SU-DHL-6 (cell line): ENCODE results near the gene CHKA.

ENCODE experiments used
- H2AFZ ChIP-seq: fragments of 200-600 bp; sonication (generic); 2 replicates; pipeline ENCODE4 v1.6.1; 2014; ENCODE audit warnings: low read depth, mild to moderate bottlenecking, moderate library complexity, mixed read lengths, antibody characterized with exemption, low read length; ENCODE audit not compliant: severe bottlenecking
- H3F3A ChIP-seq: fragments of 200-600 bp; shearing (Covaris generic); 2 replicates; pipeline ENCODE4 v1.6.0; 2016; ENCODE audit warnings: antibody characterized with exemption, mild to moderate bottlenecking; ENCODE audit not compliant: insufficient read depth
- H3K27ac ChIP-seq: fragments of 200-600 bp; sonication (generic); 2 replicates; pipeline ENCODE4 v1.5.1; 2016; ENCODE audit warnings: low read depth, mild to moderate bottlenecking, low read length, moderate library complexity, mixed read lengths
- H3K27me3 ChIP-seq: fragments of 200-600 bp; sonication (generic), shearing (Covaris generic); 2 replicates; pipeline ENCODE4 v1.6.0; 2014; ENCODE audit warnings: mild to moderate bottlenecking, low read length
- H3K36me3 ChIP-seq: fragments of 200-600 bp; sonication (generic); 2 replicates; pipeline ENCODE4 v1.6.1; 2014; ENCODE audit warnings: mild to moderate bottlenecking, low read length, mixed read lengths
- H3K4me2 ChIP-seq: fragments of 300-600, 200-600 bp; shearing (Covaris generic), sonication (generic); 2 replicates; pipeline ENCODE4 v1.6.0; 2014; ENCODE audit warnings: low read length, low read depth, mild to moderate bottlenecking; ENCODE audit not compliant: poor library complexity, severe bottlenecking
- H3K4me3 ChIP-seq: fragments of 200-600 bp; sonication (generic); 2 replicates; pipeline ENCODE4 v1.5.1; 2014; ENCODE audit warnings: antibody characterized with exemption, low read length, mild to moderate bottlenecking, mixed read lengths; ENCODE audit not compliant: insufficient read depth, poor library complexity, severe bottlenecking
- H3K79me2 ChIP-seq: fragments of 200-600 bp; sonication (generic); 2 replicates; pipeline ENCODE4 v1.6.1; 2014; ENCODE audit warnings: mild to moderate bottlenecking, low read length, moderate library complexity; ENCODE audit not compliant: insufficient read depth
- H3K9ac ChIP-seq: fragments of 200-600 bp; sonication (generic); 2 replicates; pipeline ENCODE4 v1.7.0; 2014; ENCODE audit warnings: mild to moderate bottlenecking, low read length
- H3K9me2 ChIP-seq: fragments of 200-600 bp; sonication (generic); replicated peaks from 2 replicates; pipeline ENCODE4 v1.6.1; 2014; ENCODE audit warnings: low read length; ENCODE audit not compliant: insufficient read depth
- H3K9me3 ChIP-seq: fragments of 200-600 bp; sonication (generic); 2 replicates; pipeline ENCODE4 v1.6.1; 2014; ENCODE audit warnings: low read length, mixed read lengths; ENCODE audit not compliant: insufficient read depth
- H4K20me1 ChIP-seq: fragments of 200-600 bp; sonication (generic); 2 replicates; pipeline ENCODE4 v1.6.1; 2014; ENCODE audit warnings: low read depth, mild to moderate bottlenecking, antibody characterized with exemption, low read length, moderate library complexity, mixed read lengths
- EZH2phosphoT487 ChIP-seq: fragments of 200-600 bp; sonication (generic), shearing (Covaris generic); conservative IDR thresholded peaks from 2 replicates; pipeline ENCODE4 v1.6.1; 2018; ENCODE audit warnings: mild to moderate bottlenecking, antibody characterized with exemption, low read length, moderate library complexity, mixed read lengths
- TF ChIP-seq, protein P1 (sequence below): fragments of 200-600 bp; sonication (generic); IDR thresholded peaks from one replicate; pipeline ENCODE4 v1.5.1; 2017; ENCODE audit warnings: antibody characterized with exemption, mild to moderate bottlenecking, low read length, moderate library complexity; ENCODE audit not compliant: insufficient read depth, poor library complexity, severe bottlenecking

Gene CHKA

DNA sequence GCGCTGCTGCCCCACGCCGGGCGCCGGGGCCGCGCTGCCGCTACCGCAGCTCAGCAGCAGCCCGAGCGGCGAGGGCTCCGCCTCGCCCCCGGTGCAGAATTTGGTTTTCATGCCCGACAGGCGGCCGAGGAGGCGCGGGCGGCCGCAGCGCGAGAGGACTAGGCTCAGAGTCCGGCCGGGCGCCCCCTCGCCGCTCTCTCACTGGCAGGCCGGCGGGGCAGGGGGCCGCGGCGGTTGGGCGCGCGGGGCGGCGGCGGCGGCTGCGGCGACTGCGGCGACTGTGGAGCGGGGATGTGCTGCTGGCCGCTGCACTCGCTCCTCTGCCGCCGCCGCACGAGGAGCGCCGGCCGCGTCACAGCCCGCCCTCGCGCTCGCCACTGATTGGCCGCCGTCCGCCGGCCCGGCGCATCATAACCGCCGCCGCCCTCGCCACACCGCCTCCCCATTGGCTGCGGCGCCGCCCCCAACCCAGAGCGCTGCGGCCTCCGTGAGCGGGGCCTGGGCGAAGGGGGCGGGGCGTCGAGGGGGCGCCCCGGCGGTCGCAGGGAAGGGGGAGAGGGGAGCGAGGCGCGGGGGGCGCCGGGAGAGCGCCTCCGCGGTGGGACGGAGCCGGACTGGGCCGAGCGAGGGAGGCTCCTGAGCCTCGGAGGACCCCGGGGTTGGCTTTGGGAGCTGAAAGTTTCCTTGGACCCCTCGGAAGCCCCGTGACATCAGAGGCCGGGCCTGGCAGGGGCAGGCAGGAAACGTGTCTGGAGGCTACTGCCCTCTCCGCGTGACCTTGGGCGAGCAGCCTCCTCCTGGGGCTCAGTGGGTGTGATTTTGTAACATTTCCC lies at the start of gene CHKA:
TSS of gene CHKA (minus strand) at position 322 of the 833 bp plus-strand sequence. CDS start at position 111, 211 bp downstream.
- Histone ChIP-seq H3K9me3 (no peaks in the 10 kb centered on the region), H3K79me2 (peaks cover 42% of the 10 kb centered on the region), H3K4me2 (peak within 1 kb of the TSS; percentile 55), H3K4me3 (peak within 1 kb of the TSS; percentile 55), H2AFZ (peak within 1 kb of the TSS; percentile 64), H3F3A (peaks cover 8% of the 10 kb centered on the region), H3K9me2 (no peaks in the 10 kb centered on the region), H3K27me3 (no peaks in the 10 kb centered on the region), H3K27ac (peak within 1 kb of the TSS; percentile 55), H3K9ac (peak within 1 kb of the TSS; percentile 67), H3K36me3 (no peaks in the 10 kb centered on the region), H4K20me1 (peaks cover 4% of the 10 kb centered on the region; the same call in 1 of the 2 replicates)
- TF ChIP-seq, protein P1, sequence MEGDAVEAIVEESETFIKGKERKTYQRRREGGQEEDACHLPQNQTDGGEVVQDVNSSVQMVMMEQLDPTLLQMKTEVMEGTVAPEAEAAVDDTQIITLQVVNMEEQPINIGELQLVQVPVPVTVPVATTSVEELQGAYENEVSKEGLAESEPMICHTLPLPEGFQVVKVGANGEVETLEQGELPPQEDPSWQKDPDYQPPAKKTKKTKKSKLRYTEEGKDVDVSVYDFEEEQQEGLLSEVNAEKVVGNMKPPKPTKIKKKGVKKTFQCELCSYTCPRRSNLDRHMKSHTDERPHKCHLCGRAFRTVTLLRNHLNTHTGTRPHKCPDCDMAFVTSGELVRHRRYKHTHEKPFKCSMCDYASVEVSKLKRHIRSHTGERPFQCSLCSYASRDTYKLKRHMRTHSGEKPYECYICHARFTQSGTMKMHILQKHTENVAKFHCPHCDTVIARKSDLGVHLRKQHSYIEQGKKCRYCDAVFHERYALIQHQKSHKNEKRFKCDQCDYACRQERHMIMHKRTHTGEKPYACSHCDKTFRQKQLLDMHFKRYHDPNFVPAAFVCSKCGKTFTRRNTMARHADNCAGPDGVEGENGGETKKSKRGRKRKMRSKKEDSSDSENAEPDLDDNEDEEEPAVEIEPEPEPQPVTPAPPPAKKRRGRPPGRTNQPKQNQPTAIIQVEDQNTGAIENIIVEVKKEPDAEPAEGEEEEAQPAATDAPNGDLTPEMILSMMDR = no peak
- no peak for TF ChIP-seq EZH2phosphoT487

- Histone ChIP-seq H3K79me2 (no peaks in the 10 kb centered on the region), H3F3A (peaks cover 5% of the 10 kb centered on the region; the same call in 1 of the 2 replicates), H3K36me3 (peaks cover 4% of the 10 kb centered on the region; the same call in 1 of the 2 replicates), H3K4me3 (no peak overlapping the region), H2AFZ (no peak overlapping the region), H4K20me1 (no peaks in the 10 kb centered on the region), H3K9ac (no peak overlapping the region), H3K4me2 (no peak overlapping the region), H3K27me3 (no peaks in the 10 kb centered on the region), H3K9me2 (no peaks in the 10 kb centered on the region), H3K27ac (no peak overlapping the region), H3K9me3 (no peaks in the 10 kb centered on the region)
- TF ChIP-seq, protein P1 = no peak
- no peak for TF ChIP-seq EZH2phosphoT487
These were observed 48.3 kb upstream of the CHKA start for GRCh38 chr11:68169442-68169841.

GRCh38 chr11:68168694-68169093 lies 47.5 kb upstream of the CHKA start:
- Histone ChIP-seq H4K20me1 (no peaks in the 10 kb centered on the region), H3K79me2 (no peaks in the 10 kb centered on the region), H3K9ac (no peak overlapping the region), H2AFZ (no peak overlapping the region), H3K9me3 (no peaks in the 10 kb centered on the region), H3K27me3 (no peaks in the 10 kb centered on the region), H3K4me3 (no peak overlapping the region), H3F3A (peaks cover 5% of the 10 kb centered on the region; the same call in 1 of the 2 replicates), H3K4me2 (no peak overlapping the region), H3K27ac (no peak overlapping the region), H3K9me2 (no peaks in the 10 kb centered on the region), H3K36me3 (peaks cover 4% of the 10 kb centered on the region; the same call in 1 of the 2 replicates)
- TF ChIP-seq EZH2phosphoT487 = no peak
- TF ChIP-seq, protein P1 = no peak
